Stimulated activated CD8-positive, alpha-beta memory T cell treated with anti-CD3 and anti-CD28 coated beads, Interleukin-12 subunit alpha, Interleukin-12 subunit beta, amount 100 ng/mL, for 24 hours (primary cell): ENCODE data around the gene TMEM171.

Experiments used
- DNase-seq: peaks from one replicate; pipeline ENCODE4 v3.0.0-alpha.2; 2020; ENCODE audit errors: extremely low read depth

The TMEM171 gene

DNA sequence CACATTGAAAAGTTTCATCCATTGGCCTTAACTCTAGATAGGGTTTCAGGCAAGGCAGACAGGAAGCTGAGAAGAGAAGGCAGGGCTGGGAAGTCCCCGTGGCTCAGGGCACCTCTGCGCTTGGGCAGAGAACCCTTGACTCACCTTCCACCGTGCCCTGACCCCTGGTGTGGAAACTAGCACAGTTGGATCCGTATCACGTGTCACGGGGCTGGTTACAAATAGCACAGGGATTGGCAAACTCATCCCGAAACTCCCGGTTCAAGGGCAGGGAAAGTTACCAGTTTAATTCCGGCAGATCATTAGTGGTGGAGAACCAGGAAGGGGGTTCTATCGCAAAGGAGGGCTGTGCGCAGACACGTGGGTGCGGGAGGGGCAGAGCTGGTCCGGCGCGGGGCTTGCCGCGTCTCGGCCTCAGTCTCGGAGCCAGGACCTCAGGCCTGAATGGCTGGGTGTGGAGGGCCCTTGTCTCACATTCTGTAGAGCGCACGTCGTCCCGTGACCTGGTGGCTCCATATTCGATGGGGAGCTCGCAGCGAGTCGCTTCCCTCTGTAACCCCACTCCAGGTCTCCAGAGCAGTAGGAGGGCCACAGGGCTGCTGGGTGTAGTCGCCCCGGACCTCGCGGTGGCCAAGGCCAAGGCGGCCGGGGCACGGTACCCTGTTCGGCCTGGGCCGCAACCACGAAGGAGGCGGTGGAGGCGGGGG is 771 bp upstream of the TMEM171 start:
- DNase-seq, result no peak

DNA sequence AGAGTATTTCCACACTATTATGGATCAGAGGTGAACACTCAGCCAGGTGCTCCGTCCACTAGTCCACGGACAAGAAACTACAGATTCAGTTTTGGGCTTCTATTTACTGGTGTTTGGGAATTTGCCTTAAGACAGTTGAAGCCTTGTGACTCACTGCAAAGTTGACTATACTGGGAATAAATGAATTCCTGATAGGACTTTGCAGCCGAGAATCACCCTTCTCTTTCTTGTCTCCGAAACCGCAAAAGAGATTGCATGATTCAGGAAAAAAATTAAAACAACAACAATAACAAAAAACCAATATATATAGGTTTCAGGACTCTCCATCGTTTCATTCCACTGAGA is 716 bp downstream of the TMEM171 start:
- DNase-seq, result no peak

- DNase-seq, result no peak
Observed at GRCh38 chr5:73122875-73123810, 2.8 kb downstream of the TMEM171 start.

- DNase-seq, result no peak
Observed at GRCh38 chr5:73125289-73125688, 4.9 kb downstream of the TMEM171 start.

DNA sequence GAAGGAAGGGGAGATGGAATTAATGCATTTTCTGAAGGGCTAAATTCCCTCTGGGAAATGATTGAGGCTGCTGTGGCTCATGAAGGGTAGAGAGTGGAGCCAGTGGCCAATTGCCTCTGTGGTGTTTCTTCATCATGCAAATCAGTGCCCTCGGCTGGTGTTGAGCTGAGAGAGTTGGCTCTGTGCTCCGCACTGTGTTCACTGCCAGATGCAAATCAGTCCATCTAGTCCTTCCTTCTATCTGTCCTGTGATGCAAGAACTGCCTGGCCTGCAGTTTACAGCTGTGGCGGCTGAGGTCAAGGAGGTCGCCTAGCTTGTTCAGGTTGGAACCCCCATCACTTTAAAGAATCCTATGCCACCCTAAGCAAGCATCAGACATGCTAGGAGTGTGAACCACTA is 6.0 kb downstream of the TMEM171 start:
- DNase-seq, result no peak

DNA sequence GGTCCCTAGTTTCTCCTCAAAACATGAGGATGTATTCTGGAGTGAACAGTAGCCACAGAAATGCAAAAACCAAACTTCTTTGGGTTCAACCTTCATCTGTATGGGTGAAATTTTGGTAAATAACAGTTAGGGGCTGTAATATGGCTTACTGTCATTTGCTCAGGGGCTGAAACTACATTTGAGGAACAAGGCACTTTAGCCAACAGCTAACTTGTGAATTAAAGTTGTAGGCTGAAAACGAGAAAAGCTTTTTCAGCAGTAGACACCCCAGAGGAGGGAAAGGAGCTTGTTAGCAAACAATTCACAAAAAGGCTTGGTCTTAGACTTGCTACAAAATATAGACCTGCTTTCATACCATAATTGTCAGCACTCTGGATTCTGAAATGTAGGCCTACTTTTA is 6.6 kb downstream of the TMEM171 start:
- DNase-seq, result no peak

DNA sequence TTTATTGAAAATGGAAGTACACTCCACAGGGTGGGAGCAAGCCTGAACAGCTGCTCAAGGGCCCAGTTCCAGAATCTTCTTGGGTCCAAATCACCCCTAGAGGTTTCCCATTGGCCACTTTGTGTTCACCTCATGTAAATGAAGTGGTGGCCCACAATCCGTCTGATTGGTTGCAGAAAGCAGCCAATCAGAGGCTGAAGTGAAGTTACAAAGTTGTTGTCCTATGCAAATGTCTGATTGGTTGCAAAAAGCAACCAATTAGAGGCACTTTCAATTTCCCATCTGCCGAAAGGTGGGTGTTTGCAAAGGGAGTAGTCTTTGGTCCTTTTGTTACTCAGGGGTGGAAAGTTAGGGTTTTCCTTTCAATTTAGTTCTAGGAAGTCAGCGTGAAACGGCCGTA is 8.8 kb downstream of the TMEM171 start:
- DNase-seq, result no peak

- no peak for DNase-seq
Observed at GRCh38 chr5:73130811-73131210, 10.4 kb downstream of the TMEM171 start.

- DNase-seq, result no peak
Observed at GRCh38 chr5:73131711-73132425, 11.5 kb downstream of the TMEM171 start.

GRCh38 chr5:73132759-73133158 is 12.4 kb downstream of the TMEM171 start:
- no peak for DNase-seq

DNA sequence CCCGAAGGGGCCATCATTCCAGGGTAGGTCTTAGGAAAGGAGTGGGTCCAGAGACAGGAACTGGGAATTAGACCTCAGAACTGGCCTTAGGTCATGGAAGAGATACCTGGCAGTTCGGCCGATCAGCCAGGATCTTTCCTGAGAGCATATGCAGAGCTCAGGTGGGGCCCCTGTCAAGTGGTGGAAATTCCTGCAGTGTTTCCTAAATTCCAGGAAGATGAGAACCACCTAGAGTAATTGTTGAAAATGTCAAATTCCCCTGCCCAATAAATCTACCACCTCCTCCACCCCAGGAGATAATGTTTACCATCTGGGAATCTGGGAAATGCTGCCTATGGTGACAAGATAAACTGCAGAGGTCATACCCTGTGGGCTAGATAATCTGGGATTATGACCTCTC is 14.6 kb downstream of the TMEM171 start:
- DNase-seq, result no peak

DNA sequence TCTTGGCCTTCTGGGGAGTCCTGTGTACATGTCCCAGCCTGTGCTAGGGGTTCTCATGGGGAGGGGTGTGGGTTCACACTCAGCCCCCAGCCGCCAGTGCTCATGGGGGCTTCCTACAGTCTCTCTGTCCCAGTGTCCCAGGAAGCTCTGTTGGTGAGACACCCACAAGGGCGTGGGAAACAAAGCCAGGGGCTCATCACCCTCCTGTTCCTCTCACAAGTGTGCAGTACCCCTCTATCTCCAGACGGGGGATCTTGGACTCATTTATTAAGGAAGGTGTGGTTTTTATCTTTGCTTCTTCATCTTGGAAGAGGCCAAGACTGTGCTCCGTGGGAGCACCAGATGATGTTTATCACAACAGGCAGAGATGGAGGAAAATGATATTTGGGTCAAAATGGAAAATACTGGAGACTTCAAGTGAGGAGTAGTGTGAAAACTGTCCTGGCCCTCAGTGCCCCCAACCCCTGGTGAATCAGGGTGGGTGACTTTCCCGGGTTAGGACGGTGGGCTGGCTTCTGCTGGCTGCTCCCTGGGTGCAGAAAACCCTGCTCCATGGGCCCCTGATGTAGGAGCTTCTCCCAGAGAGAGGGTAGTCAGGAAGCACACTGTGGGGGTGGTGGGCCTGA is 15.2 kb downstream of the TMEM171 start:
- no peak for DNase-seq

DNA sequence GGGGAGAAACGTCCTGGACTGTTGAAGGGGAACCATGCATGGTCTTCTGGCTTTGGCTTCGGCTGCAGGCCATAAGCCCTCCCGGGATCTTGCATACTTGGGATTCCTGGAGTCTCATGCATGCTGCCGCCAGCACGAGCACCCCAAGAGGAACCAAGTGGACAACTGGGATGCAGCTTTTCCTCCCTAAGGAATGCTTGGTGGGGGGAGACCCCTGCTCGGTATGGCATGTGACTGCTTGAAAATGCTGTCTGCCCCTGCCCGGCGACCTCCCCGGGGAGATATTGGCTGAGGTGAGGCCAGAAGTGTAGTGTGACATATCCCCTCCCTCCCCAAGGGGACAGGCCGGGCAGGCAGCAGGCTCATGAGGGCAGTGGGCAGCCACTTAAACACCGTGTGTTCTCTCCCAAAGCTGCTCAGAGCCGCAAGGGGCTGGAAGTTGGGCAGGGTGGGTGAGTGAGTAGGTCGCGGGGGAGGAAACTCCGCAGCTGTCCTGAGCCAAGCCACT is 15.7 kb downstream of the TMEM171 start:
- DNase-seq, result no peak

- no peak for DNase-seq
Observed at GRCh38 chr5:73137563-73138530, 17.5 kb downstream of the TMEM171 start.

DNA sequence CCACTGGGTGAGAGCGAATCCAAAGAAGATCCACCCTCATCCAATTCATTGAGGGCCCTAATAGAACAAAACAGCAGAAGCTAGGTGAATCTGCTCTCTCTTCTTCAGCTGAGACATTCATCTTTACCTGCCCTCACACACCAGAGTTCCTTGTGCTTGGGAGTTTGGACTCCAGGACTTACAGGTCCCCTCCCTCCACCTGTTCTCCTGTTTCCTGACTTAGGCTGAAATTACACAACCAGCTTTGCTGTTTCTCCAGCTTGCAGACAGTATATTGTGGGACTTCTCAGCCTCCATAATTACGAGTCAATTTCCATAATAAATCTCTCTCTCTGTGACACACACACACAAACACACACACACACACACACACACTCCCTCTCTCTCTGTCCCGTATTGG is 19.1 kb downstream of the TMEM171 start:
- DNase-seq, result no peak

GRCh38 chr5:73140801-73141200 is 20.4 kb downstream of the TMEM171 start:
- no peak for DNase-seq

DNA sequence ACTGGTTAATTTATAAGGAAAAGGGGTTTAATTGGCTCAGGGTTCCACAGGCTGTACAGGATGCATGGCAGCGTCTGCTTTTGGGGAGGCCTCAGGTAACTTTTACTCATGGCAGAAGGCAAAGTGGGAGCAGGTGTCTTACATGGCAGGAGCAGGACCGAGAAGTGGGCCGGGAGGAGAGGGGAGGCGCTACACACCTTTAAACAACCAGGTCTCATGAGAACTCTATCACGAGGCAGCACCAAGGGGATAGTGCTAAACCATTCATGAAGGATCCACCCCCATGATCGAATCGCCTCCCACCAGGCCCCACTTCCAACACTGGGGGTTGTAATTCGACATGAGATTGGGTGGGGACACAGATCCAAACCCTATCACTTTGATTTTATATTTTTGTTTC is 21.7 kb downstream of the TMEM171 start:
- DNase-seq, result no peak

DNA sequence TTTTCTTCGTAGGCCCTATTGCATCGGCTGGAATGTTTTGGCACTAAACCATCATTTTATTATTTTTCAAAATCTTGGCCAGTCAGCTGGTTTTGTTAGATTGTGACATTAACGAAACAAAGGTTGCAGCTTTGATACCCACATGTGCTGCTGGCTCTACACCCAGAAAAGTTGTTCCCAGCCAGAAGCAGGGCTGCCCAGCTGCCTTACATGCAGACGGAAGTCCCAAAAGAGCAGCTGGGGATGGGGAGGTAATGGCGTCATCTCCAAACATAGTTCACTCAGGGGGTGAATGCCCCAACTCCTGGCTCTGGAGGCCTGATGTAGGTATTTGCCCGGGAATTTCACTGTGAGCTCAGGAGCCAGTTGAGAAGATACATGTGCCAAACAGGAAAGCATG is 23.3 kb downstream of the TMEM171 start:
- no peak for DNase-seq

- DNase-seq, result no peak
Observed at GRCh38 chr5:73149540-73149939, 29.2 kb downstream of the TMEM171 start.

GRCh38 chr5:73150876-73151275 is 30.5 kb downstream of the TMEM171 start:
- DNase-seq, result no peak
